Peyer's patch (tissue), 4 donors: ENCODE measurements around the gene PCK2.

ENCODE experiments used
- POLR2A ChIP-seq, 2 donors: fragments of 450-650 bp; IDR thresholded peaks; one replicate each; pipeline ENCODE4 v1.5.1; 2017; ENCODE audit warnings: antibody characterized with exemption in 2 of 2, mild to moderate bottlenecking in 2 of 2, moderate library complexity in 2 of 2
- TF ChIP-seq, protein P1 (sequence below), 6 experiments: fragments of 450-650 bp in 4 of 6; fragments of 200-600 bp in 2 of 6; sonication (generic) in 1 of 6; IDR thresholded peaks; one replicate each; pipeline ENCODE4 v1.5.1; 2017 to 2019; ENCODE audit warnings: antibody characterized with exemption in 6 of 6, mild to moderate bottlenecking in 3 of 6, moderate library complexity in 1 of 6

DNA sequence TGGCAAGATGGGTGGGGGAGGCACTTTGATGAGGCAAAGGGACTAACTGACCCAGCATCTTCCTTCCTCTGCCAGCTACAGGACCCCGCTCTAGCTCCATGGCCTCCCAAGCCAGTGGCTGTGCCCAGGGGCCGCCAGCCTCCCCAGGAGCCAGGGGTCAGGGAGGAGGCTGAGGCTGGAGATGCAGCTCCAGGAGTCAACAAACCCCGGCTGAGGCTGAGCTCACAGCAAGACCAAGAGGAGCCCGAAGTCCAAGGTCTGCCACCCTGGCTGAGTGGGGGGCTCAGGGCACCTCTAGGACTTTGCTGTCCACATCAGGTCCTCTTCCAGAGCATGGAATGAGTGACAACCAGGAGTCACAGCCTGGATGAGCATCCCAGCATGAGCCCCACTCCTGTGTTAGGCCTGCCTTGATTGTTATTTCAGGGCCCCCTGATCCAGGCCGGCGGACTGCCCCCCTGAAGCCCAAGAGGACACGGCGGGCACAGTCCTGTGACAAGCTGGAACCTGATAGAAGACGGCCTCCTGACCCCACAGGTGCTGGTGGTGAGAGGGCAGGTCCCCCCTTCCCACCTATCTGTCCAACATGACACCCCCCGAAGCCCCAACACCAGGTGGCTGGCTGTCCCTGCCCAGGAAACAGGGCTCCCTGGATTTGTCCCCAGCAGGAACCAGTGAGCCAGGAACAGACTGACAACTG is 25.2 kb upstream of the PCK2 start:
- TF ChIP-seq, protein P1, sequence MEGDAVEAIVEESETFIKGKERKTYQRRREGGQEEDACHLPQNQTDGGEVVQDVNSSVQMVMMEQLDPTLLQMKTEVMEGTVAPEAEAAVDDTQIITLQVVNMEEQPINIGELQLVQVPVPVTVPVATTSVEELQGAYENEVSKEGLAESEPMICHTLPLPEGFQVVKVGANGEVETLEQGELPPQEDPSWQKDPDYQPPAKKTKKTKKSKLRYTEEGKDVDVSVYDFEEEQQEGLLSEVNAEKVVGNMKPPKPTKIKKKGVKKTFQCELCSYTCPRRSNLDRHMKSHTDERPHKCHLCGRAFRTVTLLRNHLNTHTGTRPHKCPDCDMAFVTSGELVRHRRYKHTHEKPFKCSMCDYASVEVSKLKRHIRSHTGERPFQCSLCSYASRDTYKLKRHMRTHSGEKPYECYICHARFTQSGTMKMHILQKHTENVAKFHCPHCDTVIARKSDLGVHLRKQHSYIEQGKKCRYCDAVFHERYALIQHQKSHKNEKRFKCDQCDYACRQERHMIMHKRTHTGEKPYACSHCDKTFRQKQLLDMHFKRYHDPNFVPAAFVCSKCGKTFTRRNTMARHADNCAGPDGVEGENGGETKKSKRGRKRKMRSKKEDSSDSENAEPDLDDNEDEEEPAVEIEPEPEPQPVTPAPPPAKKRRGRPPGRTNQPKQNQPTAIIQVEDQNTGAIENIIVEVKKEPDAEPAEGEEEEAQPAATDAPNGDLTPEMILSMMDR (IDR thresholded peaks at IDR 0.05) = no peak
- TF ChIP-seq POLR2A (IDR thresholded peaks at IDR 0.05) = no peak
